Thoracic aorta (tissue), 2 donors: Measurements from ENCODE around the gene ELOVL6. TPM values are rescaled to one million over a fixed set of nuclear protein-coding genes. Genes with fewer than 3 reads are reported as not detected.
"Not testable (repeated sequence)": the region's sequence is repeated elsewhere in the genome, so short reads cannot be mapped to it uniquely, and the experiment has no call there.

Source experiments
- ATAC-seq: fragments of 150-250 bp; one replicate; pipeline ENCODE4 v1.8.0; 2017; ENCODE audit warnings: low read depth; ENCODE audit not compliant: insufficient number of reproducible peaks, low FRiP score
- DNase-seq: peaks from one replicate; pipeline ENCODE4 v3.0.0-alpha.2; 2020; ENCODE audit warnings: low spot score
- H3K27ac ChIP-seq, 2 donors: fragments of 200-600 bp; sonication (generic); 1 replicate in 1 of 2; 2 replicates in 1 of 2; pipeline ENCODE4 v1.5.1; 2016; ENCODE audit warnings: mild to moderate bottlenecking in 2 of 2, moderate library complexity in 2 of 2
- H3K27me3 ChIP-seq: fragments of 200-600 bp; sonication (generic); replicated peaks from 2 replicates; pipeline ENCODE4 v1.6.0; 2016; ENCODE audit warnings: mild to moderate bottlenecking; ENCODE audit not compliant: insufficient read depth
- H3K36me3 ChIP-seq: fragments of 200-600 bp; sonication (generic); one replicate; pipeline ENCODE4 v1.5.1; 2016
- H3K4me1 ChIP-seq, 2 donors: fragments of 200-600 bp; sonication (generic); 1 replicate in 1 of 2; 2 replicates in 1 of 2; pipeline versions ENCODE4 v1.5.1 to v1.6.0; 2016; ENCODE audit warnings: low read depth in 2 of 2, mild to moderate bottlenecking in 1 of 2; ENCODE audit not compliant: control insufficient read depth in 1 of 2
- H3K4me3 ChIP-seq: fragments of 200-600 bp; sonication (generic); 2 replicates; pipeline ENCODE4 v1.5.1; 2016; ENCODE audit warnings: mild to moderate bottlenecking
- H3K9me3 ChIP-seq: fragments of 200-600 bp; sonication (generic); 2 replicates; pipeline ENCODE4 v1.5.1; 2016
- total RNA-seq, 2 donors: library from RNA; depleted of rRNA; stranded (reverse); fragments of >200 nt; gene quantifications; one replicate each; pipeline versions ENCODE4 v1.1.0 to v1.2.3, GENCODE V29; 2016
- TF ChIP-seq, protein P1 (sequence below): fragments of 200-600 bp; sonication (generic); IDR thresholded peaks from one replicate; pipeline ENCODE4 v1.5.1; 2019; ENCODE audit warnings: antibody characterized with exemption

The ELOVL6 gene
- total RNA-seq, 2 donors from 2014 or later, result 1.5 to 2.7 TPM

DNA sequence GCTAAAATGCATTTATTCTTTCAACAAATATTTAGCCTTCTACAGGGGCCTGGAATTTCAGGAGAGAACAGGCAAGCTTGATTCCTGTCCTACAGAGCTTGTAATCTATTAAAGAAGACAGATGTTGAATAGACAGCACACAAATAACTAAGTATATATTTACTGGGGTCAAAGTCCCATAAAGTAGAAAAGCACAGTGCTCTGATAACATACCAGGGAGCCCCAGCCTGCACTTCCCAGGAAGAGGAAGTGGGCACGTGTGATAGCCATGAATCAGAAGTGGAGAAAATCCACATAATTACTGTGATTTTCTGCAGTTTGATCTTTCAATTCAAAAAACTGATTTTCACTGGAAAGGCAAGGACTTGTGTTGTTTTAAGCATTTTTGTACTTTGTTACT, 156.7 kb downstream of the ELOVL6 start:
- Histone ChIP-seq H3K4me3 (no peak overlapping the region), H3K27ac (no peak overlapping the region), H3K36me3 (no peaks in the 10 kb centered on the region), H3K27me3 (no peaks in the 10 kb centered on the region), H3K9me3 (no peaks in the 10 kb centered on the region), H3K4me1 (peaks cover 5 to 9% of the 10 kb centered on the region in 2 donors)
- DNase-seq (no peak), ATAC-seq (no peak)
- TF ChIP-seq, protein P1, sequence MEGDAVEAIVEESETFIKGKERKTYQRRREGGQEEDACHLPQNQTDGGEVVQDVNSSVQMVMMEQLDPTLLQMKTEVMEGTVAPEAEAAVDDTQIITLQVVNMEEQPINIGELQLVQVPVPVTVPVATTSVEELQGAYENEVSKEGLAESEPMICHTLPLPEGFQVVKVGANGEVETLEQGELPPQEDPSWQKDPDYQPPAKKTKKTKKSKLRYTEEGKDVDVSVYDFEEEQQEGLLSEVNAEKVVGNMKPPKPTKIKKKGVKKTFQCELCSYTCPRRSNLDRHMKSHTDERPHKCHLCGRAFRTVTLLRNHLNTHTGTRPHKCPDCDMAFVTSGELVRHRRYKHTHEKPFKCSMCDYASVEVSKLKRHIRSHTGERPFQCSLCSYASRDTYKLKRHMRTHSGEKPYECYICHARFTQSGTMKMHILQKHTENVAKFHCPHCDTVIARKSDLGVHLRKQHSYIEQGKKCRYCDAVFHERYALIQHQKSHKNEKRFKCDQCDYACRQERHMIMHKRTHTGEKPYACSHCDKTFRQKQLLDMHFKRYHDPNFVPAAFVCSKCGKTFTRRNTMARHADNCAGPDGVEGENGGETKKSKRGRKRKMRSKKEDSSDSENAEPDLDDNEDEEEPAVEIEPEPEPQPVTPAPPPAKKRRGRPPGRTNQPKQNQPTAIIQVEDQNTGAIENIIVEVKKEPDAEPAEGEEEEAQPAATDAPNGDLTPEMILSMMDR, result no peak

DNA sequence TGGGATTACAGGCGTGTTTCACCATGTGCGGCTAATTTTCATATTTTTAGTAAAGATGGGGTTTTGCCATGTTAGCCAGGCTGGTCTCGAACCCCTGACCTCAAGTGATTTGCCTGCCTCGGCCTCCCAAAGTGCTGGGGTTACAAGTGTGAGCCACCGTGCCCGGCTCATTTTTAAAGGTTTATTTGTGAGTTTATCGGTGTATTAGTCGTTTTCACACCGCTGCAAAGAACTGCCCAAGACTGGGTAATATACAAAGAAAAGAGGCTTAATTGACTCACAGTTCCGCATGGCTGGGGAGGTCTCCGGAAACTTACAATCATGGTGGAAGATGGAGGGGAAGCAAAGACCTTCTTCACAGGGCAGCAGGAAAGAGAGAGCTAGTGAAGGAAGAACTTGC, 159.3 kb downstream of the ELOVL6 start:
- H3K27me3 ChIP-seq, H3K9me3 ChIP-seq, H3K4me3 ChIP-seq, H3K27ac ChIP-seq, H3K36me3 ChIP-seq, H3K4me1 ChIP-seq, DNase-seq, ATAC-seq: not testable (repeated sequence)

DNA sequence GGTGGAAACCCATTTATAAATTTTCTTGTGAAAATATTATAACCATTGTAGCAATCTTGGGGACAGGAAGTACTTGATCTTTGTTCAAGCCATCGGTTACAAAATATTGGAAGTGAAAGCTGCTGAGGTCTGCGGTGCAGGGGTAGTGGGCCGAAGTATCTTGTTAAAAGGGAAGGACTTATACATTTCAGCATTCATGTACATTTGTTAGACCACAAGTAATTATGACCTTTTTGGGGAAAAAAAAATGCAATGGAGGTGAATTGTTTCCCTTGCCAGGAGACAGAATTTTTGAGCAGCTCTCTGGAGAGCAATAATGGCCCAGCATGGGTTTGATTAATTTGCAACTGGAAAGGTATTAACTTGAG, 164.4 kb downstream of the ELOVL6 start:
- H3K9me3 ChIP-seq, result no peaks in the 10 kb centered on the region
- H3K36me3 ChIP-seq, result no peaks in the 10 kb centered on the region
- TF ChIP-seq, protein P1, result no peak
- H3K27me3 ChIP-seq, result no peaks in the 10 kb centered on the region
- DNase-seq (no peak), ATAC-seq (no peak)
- no peaks in the 10 kb centered on the region for H3K4me1 ChIP-seq
- no peak overlapping the region for H3K27ac ChIP-seq
- H3K4me3 ChIP-seq, result no peak overlapping the region

DNA sequence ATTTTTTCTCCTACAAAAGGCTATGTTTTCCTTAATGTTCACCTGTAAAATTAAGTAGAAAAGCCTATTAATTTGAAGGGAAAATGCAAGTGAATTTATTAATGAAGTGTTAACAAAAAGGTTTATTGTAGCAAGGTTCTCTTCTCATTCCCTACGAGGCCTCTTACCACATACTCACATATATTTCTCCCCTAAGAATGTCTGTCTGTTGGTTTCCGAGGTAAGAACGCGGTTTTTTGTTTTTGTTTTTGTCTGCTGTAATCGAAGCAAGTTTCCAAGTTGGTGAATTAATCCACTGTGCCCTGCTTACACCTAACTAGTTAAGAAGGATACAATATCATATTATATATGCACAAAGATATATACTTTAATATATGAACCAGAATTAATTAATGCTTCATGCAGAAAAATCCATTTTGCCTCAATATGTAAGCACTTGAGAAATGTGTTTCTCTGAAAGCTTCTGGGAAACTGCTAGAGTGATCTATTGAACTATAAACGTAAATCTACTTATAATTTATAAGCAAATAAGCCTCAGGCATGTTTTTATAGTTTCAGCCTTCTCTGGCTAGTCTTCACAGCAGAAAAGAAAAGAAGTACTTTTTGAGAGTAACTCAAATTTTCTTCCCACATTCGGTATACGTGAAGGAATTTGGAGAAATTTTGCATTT, 164.9 kb downstream of the ELOVL6 start:
- DNase-seq (no peak), ATAC-seq (no peak)
- no peak overlapping the region for H3K4me3 ChIP-seq
- no peaks in the 10 kb centered on the region for H3K4me1 ChIP-seq
- H3K27me3 ChIP-seq, result no peaks in the 10 kb centered on the region
- H3K9me3 ChIP-seq, result no peaks in the 10 kb centered on the region
- TF ChIP-seq, protein P1, result no peak
- H3K27ac ChIP-seq, result no peak overlapping the region
- H3K36me3 ChIP-seq, result no peaks in the 10 kb centered on the region

GRCh38 chr4:110032603-110033002, 165.8 kb downstream of the ELOVL6 start:
- H3K4me3 ChIP-seq, result no peak overlapping the region
- H3K36me3 ChIP-seq, result no peaks in the 10 kb centered on the region
- no peak for DNase-seq
- no peak for ATAC-seq
- no peak overlapping the region for H3K27ac ChIP-seq
- TF ChIP-seq, protein P1, result no peak
- no peaks in the 10 kb centered on the region for H3K4me1 ChIP-seq
- H3K27me3 ChIP-seq, result no peaks in the 10 kb centered on the region
- H3K9me3 ChIP-seq, result no peaks in the 10 kb centered on the region

GRCh38 chr4:110025718-110026117, 172.7 kb downstream of the ELOVL6 start:
- no peak for DNase-seq
- TF ChIP-seq, protein P1, result no peak
- Histone ChIP-seq H3K27ac (no peak overlapping the region), H3K36me3 (no peaks in the 10 kb centered on the region), H3K4me3 (no peak overlapping the region), H3K4me1 (no peaks in the 10 kb centered on the region), H3K9me3 (no peaks in the 10 kb centered on the region), H3K27me3 (no peaks in the 10 kb centered on the region)
- ATAC-seq, result no peak
